HL-60/S4 treated with retinoic acid at 250 ng/mL for 4 days and 3 days (cell line): ENCODE data around the gene FCN1.

ENCODE experiments used
- in situ Hi-C: fragments of 300-500 bp; cut with MboI; formaldehyde crosslinking; loops from 2 replicates; pipeline ENCODE4 v1.7.0; 2022; ENCODE audit warnings: low sequenced_read_pairs

Gene FCN1

GRCh38 chr9:134879664-134880483 is 37.8 kb downstream of the FCN1 start:
- in situ Hi-C loops = no loop called here

GRCh38 chr9:134877541-134877940 is 40.2 kb downstream of the FCN1 start:
- in situ Hi-C loops = no loop called here

- in situ Hi-C loops = no loop called here
Measured at GRCh38 chr9:134875371-134875770, 42.3 kb downstream of the FCN1 start.

- in situ Hi-C loops = no loop called here
Measured at GRCh38 chr9:134872482-134873231, 45.1 kb downstream of the FCN1 start.

- in situ Hi-C loops = no loop called here
Measured at GRCh38 chr9:134871697-134872340, 45.9 kb downstream of the FCN1 start.

- in situ Hi-C loops = no loop called here
Measured at GRCh38 chr9:134870746-134871662, 46.7 kb downstream of the FCN1 start.

- in situ Hi-C loops = no loop called here
Measured at GRCh38 chr9:134870301-134870694, 47.4 kb downstream of the FCN1 start.

- in situ Hi-C loops = no loop called here
Measured at GRCh38 chr9:134869554-134870300, 48.0 kb downstream of the FCN1 start.

GRCh38 chr9:134868751-134869553 is 48.8 kb downstream of the FCN1 start:
- in situ Hi-C loops = no loop called here

- in situ Hi-C loops = no loop called here
Measured at GRCh38 chr9:134867917-134868750, 49.6 kb downstream of the FCN1 start.

GRCh38 chr9:134864821-134865190 is 52.9 kb downstream of the FCN1 start:
- in situ Hi-C loops = no loop called here

GRCh38 chr9:134863941-134864820 is 53.5 kb downstream of the FCN1 start:
- in situ Hi-C loops = no loop called here

GRCh38 chr9:134863306-134863902 is 54.3 kb downstream of the FCN1 start:
- in situ Hi-C loops = no loop called here

GRCh38 chr9:134861595-134862334 is 55.9 kb downstream of the FCN1 start:
- in situ Hi-C loops = no loop called here

- in situ Hi-C loops = no loop called here
Measured at GRCh38 chr9:134860510-134860909, 57.2 kb downstream of the FCN1 start.
